Measurements from ENCODE around the gene MTCL3.

DNA sequence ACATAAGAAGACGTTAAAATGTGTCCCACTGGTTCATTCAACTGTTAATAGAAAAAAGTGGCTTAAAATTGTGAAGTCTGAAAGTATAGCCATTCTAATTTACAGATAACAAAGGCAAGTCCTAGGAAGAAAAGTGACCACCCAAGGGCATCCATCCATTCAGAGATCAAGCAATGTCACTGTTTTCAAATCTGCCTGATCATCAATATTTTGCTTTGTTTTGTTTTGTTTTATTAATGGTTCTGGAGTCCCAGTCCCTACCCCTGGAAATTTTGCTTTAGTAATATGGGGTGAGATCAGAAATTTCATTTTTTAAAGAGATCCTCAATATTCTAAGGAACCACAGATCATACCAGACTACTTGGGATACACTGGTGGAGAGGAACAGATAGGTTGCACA is 77.3 kb downstream of the MTCL3 start:
- TF ChIP-seq POLR2A (IDR thresholded peaks at IDR 0.05) (no peak), POLR2AphosphoS5 (IDR thresholded peaks at IDR 0.05) (no peak)
- TF ChIP-seq, protein P1, sequence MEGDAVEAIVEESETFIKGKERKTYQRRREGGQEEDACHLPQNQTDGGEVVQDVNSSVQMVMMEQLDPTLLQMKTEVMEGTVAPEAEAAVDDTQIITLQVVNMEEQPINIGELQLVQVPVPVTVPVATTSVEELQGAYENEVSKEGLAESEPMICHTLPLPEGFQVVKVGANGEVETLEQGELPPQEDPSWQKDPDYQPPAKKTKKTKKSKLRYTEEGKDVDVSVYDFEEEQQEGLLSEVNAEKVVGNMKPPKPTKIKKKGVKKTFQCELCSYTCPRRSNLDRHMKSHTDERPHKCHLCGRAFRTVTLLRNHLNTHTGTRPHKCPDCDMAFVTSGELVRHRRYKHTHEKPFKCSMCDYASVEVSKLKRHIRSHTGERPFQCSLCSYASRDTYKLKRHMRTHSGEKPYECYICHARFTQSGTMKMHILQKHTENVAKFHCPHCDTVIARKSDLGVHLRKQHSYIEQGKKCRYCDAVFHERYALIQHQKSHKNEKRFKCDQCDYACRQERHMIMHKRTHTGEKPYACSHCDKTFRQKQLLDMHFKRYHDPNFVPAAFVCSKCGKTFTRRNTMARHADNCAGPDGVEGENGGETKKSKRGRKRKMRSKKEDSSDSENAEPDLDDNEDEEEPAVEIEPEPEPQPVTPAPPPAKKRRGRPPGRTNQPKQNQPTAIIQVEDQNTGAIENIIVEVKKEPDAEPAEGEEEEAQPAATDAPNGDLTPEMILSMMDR (IDR thresholded peaks at IDR 0.05): no peak

All from breast epithelium (tissue), 3 donors.